ENCODE measurements around the gene SPSB1.

DNA sequence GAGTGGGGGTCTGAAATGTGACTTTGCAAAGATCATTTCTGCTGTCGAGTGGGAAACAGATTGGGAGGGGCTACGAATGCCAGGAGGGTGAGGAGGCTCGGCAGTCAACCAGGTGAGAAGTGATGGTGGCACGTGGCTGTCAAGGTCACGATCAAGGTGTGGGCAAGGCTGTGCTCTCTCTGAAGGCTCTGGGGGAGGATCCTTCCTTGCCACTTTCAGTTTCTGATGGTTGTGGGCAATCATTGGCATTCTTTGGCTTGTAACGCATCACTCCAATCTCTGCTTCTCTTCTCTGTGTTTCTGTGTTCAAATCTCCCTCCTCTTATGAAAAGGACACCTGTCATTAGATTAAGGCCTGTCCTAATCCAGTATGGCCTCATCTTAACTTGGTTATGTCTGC is 6.1 kb upstream of the SPSB1 start:
- TF ChIP-seq, protein P1, sequence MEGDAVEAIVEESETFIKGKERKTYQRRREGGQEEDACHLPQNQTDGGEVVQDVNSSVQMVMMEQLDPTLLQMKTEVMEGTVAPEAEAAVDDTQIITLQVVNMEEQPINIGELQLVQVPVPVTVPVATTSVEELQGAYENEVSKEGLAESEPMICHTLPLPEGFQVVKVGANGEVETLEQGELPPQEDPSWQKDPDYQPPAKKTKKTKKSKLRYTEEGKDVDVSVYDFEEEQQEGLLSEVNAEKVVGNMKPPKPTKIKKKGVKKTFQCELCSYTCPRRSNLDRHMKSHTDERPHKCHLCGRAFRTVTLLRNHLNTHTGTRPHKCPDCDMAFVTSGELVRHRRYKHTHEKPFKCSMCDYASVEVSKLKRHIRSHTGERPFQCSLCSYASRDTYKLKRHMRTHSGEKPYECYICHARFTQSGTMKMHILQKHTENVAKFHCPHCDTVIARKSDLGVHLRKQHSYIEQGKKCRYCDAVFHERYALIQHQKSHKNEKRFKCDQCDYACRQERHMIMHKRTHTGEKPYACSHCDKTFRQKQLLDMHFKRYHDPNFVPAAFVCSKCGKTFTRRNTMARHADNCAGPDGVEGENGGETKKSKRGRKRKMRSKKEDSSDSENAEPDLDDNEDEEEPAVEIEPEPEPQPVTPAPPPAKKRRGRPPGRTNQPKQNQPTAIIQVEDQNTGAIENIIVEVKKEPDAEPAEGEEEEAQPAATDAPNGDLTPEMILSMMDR (IDR thresholded peaks at IDR 0.05), result no peak
- no peak for TF ChIP-seq POLR2A (IDR thresholded peaks at IDR 0.05)

Measured in uterus (tissue), 2 donors.